HG02571 (cell line): Measurements from ENCODE around the gene MRAP2.
"Not testable (repeated sequence)": the region's sequence is repeated elsewhere in the genome, so short reads cannot be mapped to it uniquely, and the experiment has no call there.

Experiments used
- ATAC-seq: cut with Tn5 transposase; IDR thresholded peaks from one replicate; pipeline ENCODE4 v1.9.1; 2021; ENCODE audit warnings: mild to moderate bottlenecking, moderate library complexity; ENCODE audit not compliant: unreplicated experiment

The MRAP2 gene

GRCh38 chr6:84123186-84123585 is 89.6 kb downstream of the MRAP2 start:
- no peak for ATAC-seq

- not testable (repeated sequence) for ATAC-seq
These were observed 96.0 kb downstream of the MRAP2 start for GRCh38 chr6:84129588-84129987.

GRCh38 chr6:84133385-84133784 is 99.8 kb downstream of the MRAP2 start:
- ATAC-seq = not testable (repeated sequence)

GRCh38 chr6:84135291-84135690 is 101.7 kb downstream of the MRAP2 start:
- no peak for ATAC-seq

GRCh38 chr6:84136364-84137050 is 102.9 kb downstream of the MRAP2 start:
- ATAC-seq = no peak

GRCh38 chr6:84137051-84137375 is 103.4 kb downstream of the MRAP2 start:
- no peak for ATAC-seq

- no peak for ATAC-seq
These were observed 104.5 kb downstream of the MRAP2 start for GRCh38 chr6:84137989-84138575.

GRCh38 chr6:84139311-84139710 is 105.7 kb downstream of the MRAP2 start:
- no peak for ATAC-seq
